Lung (tissue), 12 donors: ENCODE data around the gene MRM3. TPM values are rescaled to one million over a fixed set of nuclear protein-coding genes. Genes with fewer than 3 reads are reported as not detected.

Source experiments
- ATAC-seq: fragments of 200-7000 bp; cut with Tn5 transposase; one replicate; pipeline ENCODE4 v1.9.1; 2020; ENCODE audit warnings: moderate number of reproducible peaks; ENCODE audit not compliant: insufficient read depth, low FRiP score
- DNase-seq, 3 donors: peaks; one replicate each; pipeline ENCODE4 v3.0.0-alpha.2; 2013 to 2017
- H3K27ac ChIP-seq, 2 donors: one replicate each; pipeline ENCODE4 v1.5.1; 2013; ENCODE audit warnings: mild to moderate bottlenecking in 2 of 2, moderate library complexity in 2 of 2, control low read depth in 1 of 2, inconsistent platforms in 1 of 2, low read depth in 1 of 2, low read length in 1 of 2
- H3K27me3 ChIP-seq, 3 donors: one replicate each; pipeline ENCODE4 v1.5.1; 2013; ENCODE audit warnings: low read length in 2 of 3; ENCODE audit not compliant: control insufficient read depth in 3 of 3, insufficient read depth in 3 of 3
- H3K36me3 ChIP-seq, 4 donors: one replicate each; pipeline ENCODE4 v1.5.1; 2013; ENCODE audit warnings: low read length in 4 of 4, mild to moderate bottlenecking in 1 of 4, moderate library complexity in 1 of 4; ENCODE audit not compliant: control insufficient read depth in 4 of 4, insufficient read depth in 4 of 4
- H3K4me1 ChIP-seq, 5 donors: one replicate each; pipeline ENCODE4 v1.5.1; 2013; ENCODE audit warnings: low read length in 5 of 5, mild to moderate bottlenecking in 2 of 5, moderate library complexity in 1 of 5; ENCODE audit not compliant: control insufficient read depth in 5 of 5, insufficient read depth in 5 of 5
- H3K4me3 ChIP-seq: one replicate; pipeline ENCODE4 v1.5.1; 2013; ENCODE audit warnings: mild to moderate bottlenecking, control low read depth, moderate library complexity
- H3K9ac ChIP-seq, 2 donors: one replicate each; pipeline ENCODE4 v1.5.1; 2013; ENCODE audit warnings: low read length in 2 of 2, control low read depth in 1 of 2; ENCODE audit not compliant: insufficient read depth in 1 of 2
- H3K9me3 ChIP-seq, 4 donors: one replicate each; pipeline ENCODE4 v1.5.1; 2013; ENCODE audit warnings: low read length in 3 of 4, mild to moderate bottlenecking in 1 of 4, moderate library complexity in 1 of 4; ENCODE audit not compliant: control insufficient read depth in 4 of 4, insufficient read depth in 3 of 4
- CTCF ChIP-seq: IDR thresholded peaks from 2 replicates; pipeline ENCODE4 v1.5.1; 2012; ENCODE audit warnings: mild to moderate bottlenecking; ENCODE audit errors: control extremely low read depth, extremely low read depth
- WGBS, 2 donors: extraction: QIAGEN DNeasy Blood & Tissue Kit; methylation state at CpG; one replicate each; pipeline ENCODE4 v1.1.7; 2013; 5-methylcytosine and 5-hydroxymethylcytosine counted together
- polyA plus RNA-seq, 2 donors: library from polyadenylated mRNA; stranded (reverse); fragments of 200-250 nt; gene quantifications; one replicate each; pipeline ENCODE4 v1.2.1, GENCODE V29; 2013
- total RNA-seq, 2 donors: library from RNA; depleted of rRNA in 1 of 2; stranded (reverse); fragments of >200 nt in 1 of 2; gene quantifications; one replicate each; pipeline ENCODE4 v1.2.1, GENCODE V29; 2014 to 2021
- donor health status: control.
- donor health status: control.
- donor health status: Bipolar disorder and iron deficiency.
- donor health status: healthy.
- donor health status: DM: yes; HTN: yes; CAD: no.

The MRM3 gene
- total and polyA plus RNA-seq, 4 donors = 10.4 to 16.3 (median 13.1) TPM

GRCh38 chr17:836151-836550 lies 54.0 kb downstream of the MRM3 start:
- Histone ChIP-seq H3K9me3 (peaks cover 0 to 2% (median 0%) of the 10 kb centered on the region in 4 donors), H3K27me3 (no peaks in the 10 kb centered on the region), H3K36me3 (peaks cover 0 to 1% (median 0%) of the 10 kb centered on the region in 4 donors), H3K4me3 (no peak overlapping the region), H3K4me1 (peaks cover 0 to 4% (median 0%) of the 10 kb centered on the region in 5 donors), H3K27ac (no peak overlapping the region), H3K9ac (no peak overlapping the region)
- DNase-seq (peak in 1 of 3 donors; percentile 23), ATAC-seq (no peak)
- WGBS, 2 donors = 91% methylated on average over 9 of the region's 9 CpGs
- no peak for TF ChIP-seq CTCF

- ATAC-seq = no peak
- H3K27ac ChIP-seq = no peak overlapping the region
- DNase-seq = peak in 2 of 3 donors; percentile 22 to 40
- peaks cover 0 to 1% (median 0%) of the 10 kb centered on the region in 4 donors for H3K36me3 ChIP-seq
- H3K4me3 ChIP-seq = no peak overlapping the region
- TF ChIP-seq CTCF = no peak
- peaks cover 0 to 10% (median 0%) of the 10 kb centered on the region in 5 donors for H3K4me1 ChIP-seq
- no peaks in the 10 kb centered on the region for H3K9me3 ChIP-seq
- 90 to 92% methylated on average over 11 of the region's 11 CpGs for WGBS, 2 donors
- H3K27me3 ChIP-seq = no peaks in the 10 kb centered on the region
- no peak overlapping the region for H3K9ac ChIP-seq
These were observed 56.3 kb downstream of the MRM3 start for GRCh38 chr17:838486-838885.

- no peak for TF ChIP-seq CTCF
- Histone ChIP-seq H3K9ac (no peak overlapping the region), H3K36me3 (peaks cover 0 to 1% (median 0%) of the 10 kb centered on the region in 4 donors), H3K4me1 (peaks cover 0 to 7% (median 0%) of the 10 kb centered on the region in 5 donors), H3K9me3 (no peaks in the 10 kb centered on the region), H3K4me3 (no peak overlapping the region), H3K27me3 (no peaks in the 10 kb centered on the region), H3K27ac (no peak overlapping the region)
- ATAC-seq (no peak), DNase-seq (no peak)
- 79 to 82% methylated on average over 33 of the region's 33 CpGs for WGBS, 2 donors
These were observed 59.2 kb downstream of the MRM3 start for GRCh38 chr17:841313-841712.

Other genes starting within 250 kb of the MRM3 start
- 10 to 100 TPM; 34.7 to 74.7 TPM for gene VPS53, start 67.5 kb upstream of the MRM3 start, total RNA-seq
- 10 to 100 TPM; 11.9 to 14.1 TPM for gene VPS53, start 67.5 kb upstream of the MRM3 start, polyA plus RNA-seq
- gene TLCD3A, start 49.8 kb upstream of the MRM3 start, total RNA-seq = 10 to 100 TPM; 11.9 to 16.2 TPM
- gene TLCD3A, start 49.8 kb upstream of the MRM3 start, polyA plus RNA-seq = 10 to 100 TPM in 1 of 2 donors, 1 to 10 TPM in 1; 8.4 to 10.0 TPM
- gene GEMIN4, start 30.1 kb upstream of the MRM3 start, total RNA-seq = 10 to 100 TPM; 16.7 to 21.7 TPM
- 10 to 100 TPM in 1 of 2 donors, 1 to 10 TPM in 1; 8.5 to 11.8 TPM for gene GEMIN4, start 30.1 kb upstream of the MRM3 start, polyA plus RNA-seq
- 10 to 100 TPM; 39.9 to 60.3 TPM for gene GLOD4, start 73 bp upstream of the MRM3 start, total RNA-seq
- 10 to 100 TPM; 31.9 to 36.9 TPM for gene GLOD4, start 73 bp upstream of the MRM3 start, polyA plus RNA-seq
- 10 to 100 TPM; 49.3 to 57.7 TPM for gene NXN, start 197.4 kb downstream of the MRM3 start, total RNA-seq
- 10 to 100 TPM; 17.6 to 30.5 TPM for gene NXN, start 197.4 kb downstream of the MRM3 start, polyA plus RNA-seq
- gene TIMM22, start 214.8 kb downstream of the MRM3 start, total RNA-seq = 10 to 100 TPM; 11.3 to 12.2 TPM
- 1 to 10 TPM; 7.2 to 8.4 TPM for gene TIMM22, start 214.8 kb downstream of the MRM3 start, polyA plus RNA-seq